GM18517 (cell line): ENCODE measurements around the gene YWHAB.

ENCODE experiments used
- ATAC-seq: cut with Tn5 transposase; IDR thresholded peaks from one replicate; pipeline ENCODE4 v1.9.1; 2021; ENCODE audit warnings: mild to moderate bottlenecking, moderate library complexity; ENCODE audit not compliant: unreplicated experiment

Gene YWHAB

DNA sequence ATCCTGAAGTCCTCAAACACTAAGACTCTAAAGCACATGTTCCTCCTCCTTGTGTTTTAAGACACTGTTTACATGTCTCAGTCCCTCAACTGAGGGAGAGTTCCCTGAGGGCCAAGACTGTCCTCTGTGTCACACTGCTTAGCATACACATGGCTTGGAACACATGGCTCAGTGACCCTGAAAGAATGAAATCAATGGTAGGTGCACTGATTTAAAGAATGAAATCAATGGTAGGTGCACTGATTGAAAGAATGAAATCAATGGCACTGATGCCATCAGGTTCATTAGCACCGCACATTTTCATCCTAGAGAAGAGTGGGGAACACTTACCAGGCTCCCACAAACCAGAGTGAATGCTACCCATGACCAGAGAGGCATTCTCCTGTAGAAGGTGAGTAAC is 64.9 kb downstream of the YWHAB start:
- ATAC-seq = no peak

DNA sequence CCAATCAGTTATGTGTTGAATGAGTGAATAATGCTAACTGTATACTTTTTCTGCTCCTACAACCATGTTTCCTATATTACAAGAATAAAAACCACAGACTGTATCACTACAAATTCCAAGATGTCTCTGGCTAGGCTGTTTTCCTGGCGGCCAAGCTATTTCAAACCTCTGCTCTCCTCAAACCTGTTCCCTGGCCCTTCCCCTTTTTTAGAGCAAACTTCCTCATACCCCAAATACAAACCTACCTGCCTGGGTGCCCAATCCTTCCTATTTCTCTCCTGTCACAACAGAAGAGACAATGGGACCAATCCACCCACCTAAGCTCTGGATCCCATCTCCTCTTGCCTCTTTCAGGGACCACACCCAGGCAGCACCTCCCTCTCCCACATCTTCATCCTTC is 67.2 kb downstream of the YWHAB start:
- no peak for ATAC-seq

DNA sequence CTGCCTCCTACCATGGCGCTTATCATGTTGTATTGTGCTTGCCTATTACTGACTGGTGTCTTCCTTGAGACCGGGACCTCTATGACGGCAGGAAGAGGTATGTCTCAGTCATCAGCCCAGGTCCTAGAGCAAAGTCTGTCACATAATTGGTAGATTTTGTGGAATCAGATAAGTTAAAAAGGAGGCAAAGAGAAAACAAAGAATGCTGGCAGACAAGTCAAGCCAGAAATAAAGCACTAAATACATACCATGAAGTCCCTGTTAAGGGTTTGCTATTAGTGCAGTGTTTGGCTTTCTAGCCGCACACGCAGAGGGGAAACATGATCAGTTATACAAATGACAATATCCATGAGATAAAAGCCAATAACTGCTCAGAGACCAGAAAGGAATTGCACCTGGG is 68.7 kb downstream of the YWHAB start:
- ATAC-seq = no peak

DNA sequence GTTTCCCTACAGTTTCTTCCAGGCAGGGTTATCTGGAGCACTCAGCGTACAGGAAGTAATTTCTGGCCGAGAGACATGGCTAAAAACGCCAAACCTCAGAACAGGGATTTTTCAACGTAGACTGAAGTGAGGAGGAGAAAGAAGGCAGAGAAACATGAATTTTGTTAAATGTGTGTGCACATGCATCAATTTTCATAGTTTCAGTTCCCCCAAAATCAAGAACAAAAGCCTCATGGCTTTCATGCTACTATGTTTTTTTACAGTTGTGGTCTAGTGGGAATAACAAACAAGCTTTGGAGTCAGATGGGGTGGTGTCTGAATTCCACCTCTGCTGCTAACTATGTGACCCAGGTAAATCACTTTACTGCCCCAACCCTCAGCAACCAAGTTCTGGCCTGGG is 69.8 kb downstream of the YWHAB start:
- ATAC-seq = no peak

DNA sequence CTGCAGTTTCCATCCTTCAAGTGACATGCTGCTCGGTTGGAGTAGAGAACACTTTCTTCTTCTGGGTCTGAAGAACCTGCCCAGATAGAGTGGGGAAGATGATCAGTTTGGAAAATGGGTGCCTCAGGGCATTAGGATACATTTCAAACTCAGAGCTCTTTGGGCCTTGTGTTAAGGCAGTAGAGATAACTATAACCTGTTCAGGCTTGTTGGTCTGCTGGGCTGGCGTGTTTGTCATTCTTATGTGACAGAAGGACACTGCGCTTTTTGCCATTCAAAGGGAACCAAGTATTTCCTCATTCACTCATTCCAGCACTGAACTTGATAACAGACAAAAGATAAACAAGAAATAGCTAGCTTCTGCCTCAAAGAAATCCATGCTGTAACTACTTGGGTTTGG is 70.9 kb downstream of the YWHAB start:
- ATAC-seq = no peak
